HG02763 (cell line): ENCODE data around the gene ERG.

Experiments used
- ATAC-seq: cut with Tn5 transposase; IDR thresholded peaks from one replicate; pipeline ENCODE4 v1.9.1; 2021; ENCODE audit warnings: mild to moderate bottlenecking, moderate library complexity; ENCODE audit not compliant: unreplicated experiment

Gene ERG

DNA sequence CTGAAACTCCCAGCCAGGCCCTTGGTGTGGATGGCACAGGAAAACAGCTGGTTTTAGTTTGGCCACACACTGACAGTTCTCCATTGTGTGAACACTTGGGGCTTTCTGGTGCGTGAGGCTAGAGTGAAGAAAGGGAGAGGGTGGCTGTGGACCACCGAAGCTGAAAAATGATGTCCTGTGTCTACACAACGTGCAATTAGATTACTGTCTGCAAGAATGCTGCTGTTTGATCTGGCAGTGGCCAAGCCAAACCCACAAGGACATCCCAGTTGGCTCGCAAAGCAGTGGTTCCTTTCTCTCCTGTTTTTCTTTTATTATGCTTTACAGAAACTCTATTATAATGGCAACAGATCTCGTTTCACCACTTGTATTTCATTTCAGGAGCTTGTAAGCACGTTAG, 58.9 kb downstream of the ERG start:
- no peak for ATAC-seq

DNA sequence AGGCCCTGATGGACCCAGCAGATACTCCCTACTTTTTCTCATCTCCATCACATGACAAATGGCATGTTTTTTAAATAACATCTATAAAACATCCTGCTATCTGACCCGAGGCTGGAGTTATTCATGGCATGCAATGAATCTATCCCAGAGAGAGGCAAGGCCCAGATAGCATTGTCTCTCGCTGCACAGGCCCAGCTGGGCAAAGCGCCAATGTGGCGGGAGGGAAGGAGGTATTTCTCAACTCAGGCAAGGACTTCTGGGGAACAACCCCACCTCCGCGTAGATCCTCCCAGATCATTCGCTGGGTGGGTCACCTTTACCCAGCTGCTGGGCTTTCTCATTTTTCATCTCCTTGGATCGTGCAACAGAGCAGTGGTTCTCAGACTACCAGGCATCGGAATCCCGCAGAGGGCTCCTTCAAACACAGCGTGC, 59.8 kb downstream of the ERG start:
- ATAC-seq: no peak

DNA sequence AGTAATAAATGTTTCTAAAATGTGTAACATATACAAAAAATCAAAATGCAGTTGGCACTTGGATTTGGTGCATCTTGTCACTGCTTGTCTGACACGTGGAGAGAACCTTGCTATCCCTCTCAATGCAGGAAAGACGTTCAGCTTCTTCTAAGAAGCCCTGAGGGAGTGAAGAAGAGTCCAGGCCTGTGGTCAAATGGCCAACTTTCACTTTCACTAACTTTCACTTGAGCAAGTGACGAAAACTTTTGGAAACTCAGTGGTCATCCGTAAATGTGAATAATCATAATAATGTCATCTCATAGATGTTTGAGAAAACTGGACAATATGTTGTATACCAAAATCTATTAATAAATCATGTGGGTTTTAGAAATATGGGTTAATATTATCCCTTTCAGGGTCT, 61.9 kb downstream of the ERG start:
- no peak for ATAC-seq

DNA sequence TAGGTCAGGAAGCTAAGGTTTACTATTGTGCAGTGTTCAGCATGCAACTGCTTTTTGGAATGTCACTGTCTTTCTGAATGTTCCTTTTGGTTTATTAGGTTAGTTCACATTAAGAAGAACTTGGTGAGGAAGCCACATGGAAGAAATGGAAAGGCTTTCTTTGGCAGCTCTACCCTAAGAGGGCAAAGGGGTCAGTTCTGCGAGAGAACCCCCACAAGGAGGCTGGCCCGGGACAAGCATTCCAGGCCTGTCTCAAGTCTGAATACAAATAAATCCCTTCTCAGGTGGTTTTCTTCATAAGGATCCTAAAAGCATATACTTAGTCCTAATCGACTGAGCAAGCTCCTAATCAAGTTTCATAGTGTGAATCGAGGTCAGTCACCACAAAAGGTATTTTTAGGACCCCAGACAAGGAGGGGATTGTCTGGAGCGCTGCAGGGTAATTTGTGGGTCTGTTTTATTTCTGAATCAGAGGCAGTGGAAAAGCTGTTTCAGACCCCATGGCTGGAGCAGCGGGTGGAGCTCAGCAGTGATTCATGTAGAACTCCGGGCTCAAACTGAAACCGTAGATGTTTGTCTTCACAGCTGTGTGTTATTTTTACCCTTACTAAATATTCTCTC, 63.3 kb downstream of the ERG start:
- ATAC-seq: no peak

DNA sequence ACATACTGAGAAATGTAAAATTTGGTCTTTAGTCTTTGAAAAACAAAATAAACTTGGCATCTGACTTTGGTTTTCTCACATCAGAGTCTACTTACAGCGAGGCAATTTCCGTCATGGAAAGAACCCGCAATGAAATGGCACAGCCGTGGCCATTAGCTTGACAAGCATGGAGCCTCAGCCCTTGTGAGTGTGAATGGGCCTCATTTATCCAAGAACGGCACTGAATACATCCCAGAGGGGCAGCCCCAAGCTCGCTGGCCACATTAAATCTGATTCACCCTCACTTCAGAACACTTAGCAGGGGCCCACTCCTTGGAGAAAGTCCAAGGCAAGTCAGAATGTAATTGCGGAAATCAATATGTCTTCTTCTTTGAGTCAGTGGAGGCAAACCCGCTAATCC, 64.8 kb downstream of the ERG start:
- no peak for ATAC-seq

DNA sequence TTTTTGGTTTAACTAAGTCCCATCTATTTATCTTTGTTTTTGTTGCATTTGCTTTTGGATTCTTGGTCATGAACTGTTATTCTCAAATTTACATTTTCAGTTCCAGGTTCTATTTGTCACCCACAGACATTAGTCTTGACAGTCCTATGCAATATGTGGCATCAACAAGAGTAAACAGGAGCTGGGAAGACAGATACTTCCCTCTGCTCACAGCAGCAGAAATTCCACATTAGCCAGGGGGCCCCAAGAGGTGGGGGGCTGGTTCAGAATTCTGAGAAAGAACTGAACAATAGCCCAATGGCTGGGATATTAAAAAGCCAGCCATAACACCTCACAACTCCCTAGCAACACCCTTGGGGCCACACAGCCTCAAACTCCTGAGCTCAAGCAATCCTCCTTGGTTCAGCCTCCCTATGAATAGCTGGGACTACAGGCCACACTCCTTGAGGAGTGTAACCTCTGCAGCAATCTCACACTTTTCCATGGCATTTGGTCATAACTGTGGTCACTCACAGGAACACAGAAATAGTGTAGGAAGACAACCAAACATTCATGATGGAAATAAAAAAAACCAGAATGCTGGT, 67.8 kb downstream of the ERG start:
- ATAC-seq: no peak

DNA sequence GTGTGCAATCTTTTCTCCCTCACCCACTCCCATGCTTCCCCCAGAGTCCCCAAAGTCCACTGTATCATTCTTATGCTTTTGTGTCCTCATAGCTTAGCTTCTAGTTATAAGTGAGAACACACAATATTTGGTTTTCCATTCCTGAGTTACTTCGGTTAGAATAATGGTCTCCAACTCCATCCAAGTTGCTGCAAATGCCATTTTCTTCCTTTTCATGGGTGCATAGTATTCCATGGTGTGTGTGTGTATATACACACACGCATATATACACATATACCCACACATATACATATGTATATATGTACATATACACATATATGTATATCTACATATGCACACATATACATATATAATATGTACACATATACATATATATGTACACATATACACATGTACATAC, 69.3 kb downstream of the ERG start:
- ATAC-seq: no peak

DNA sequence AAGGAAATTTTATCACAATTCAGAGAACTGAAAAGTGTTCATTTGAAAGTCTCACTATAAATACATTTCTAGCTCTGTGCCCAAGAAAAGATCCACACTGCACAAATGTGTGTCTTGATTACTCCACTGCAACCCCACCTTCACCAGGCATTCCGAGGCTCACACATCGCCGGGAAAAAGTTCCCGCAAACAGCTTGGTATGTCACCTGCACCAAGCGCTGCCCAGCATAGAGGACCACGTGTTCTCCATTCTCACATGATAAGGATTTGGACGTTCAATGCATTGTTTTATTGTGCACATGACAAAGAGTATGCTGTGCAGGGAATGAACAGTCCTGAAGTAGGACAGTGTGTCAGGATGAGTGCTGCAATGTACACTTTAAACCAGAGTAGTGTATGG, 70.1 kb downstream of the ERG start:
- ATAC-seq: no peak

DNA sequence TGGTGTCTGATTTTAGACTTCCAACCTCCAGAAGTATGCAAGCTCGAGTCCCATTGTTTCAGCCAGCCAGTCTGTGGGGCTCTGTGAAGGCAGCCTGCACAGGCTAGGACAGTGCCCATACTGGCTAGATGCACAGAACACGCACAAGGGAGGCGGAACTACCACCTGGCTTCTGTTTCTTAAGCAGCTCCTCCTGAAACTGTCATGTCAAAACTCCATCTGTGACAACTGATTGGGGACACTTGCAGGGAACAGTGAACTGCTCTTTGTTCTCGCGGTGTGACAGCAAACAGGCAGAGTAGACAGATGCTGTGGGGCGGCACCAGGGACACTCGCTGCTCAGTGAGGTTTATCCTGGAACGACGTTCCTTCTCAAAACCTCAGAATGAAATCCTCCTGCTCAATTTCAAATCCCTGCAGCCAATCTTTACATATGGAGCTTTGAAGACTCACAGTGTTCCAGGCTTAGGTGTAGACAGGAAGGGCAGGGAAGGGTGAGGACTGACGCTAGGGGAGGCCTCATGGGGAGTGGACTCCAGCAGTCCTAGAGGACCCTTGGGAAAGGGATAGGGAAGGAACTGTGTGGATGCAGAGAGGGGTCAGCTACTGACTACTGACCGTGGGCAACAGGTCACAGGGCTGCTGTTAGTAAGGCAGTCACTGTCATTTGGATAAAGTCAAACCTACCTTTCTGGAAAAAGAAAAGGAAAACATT, 73.8 kb downstream of the ERG start:
- no peak for ATAC-seq

DNA sequence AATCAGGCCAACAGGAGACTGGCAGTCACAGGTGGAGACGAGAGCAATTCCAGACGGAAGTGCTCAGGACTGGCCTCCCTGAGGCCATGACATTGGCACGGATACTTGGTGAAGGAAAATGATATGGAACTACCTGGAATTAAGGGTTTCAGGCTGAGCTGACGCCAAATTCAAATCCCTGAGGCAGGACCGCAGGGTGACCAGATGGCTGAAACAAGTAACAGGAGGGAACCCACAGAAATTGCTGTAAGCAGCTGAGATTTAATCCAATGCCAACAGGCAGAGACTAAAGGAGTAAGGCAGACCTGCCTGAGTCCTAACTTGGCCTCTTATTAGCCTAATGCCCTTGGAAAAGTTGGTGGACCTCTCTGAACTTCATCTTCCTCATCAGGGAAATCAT, 76.2 kb downstream of the ERG start:
- no peak for ATAC-seq

DNA sequence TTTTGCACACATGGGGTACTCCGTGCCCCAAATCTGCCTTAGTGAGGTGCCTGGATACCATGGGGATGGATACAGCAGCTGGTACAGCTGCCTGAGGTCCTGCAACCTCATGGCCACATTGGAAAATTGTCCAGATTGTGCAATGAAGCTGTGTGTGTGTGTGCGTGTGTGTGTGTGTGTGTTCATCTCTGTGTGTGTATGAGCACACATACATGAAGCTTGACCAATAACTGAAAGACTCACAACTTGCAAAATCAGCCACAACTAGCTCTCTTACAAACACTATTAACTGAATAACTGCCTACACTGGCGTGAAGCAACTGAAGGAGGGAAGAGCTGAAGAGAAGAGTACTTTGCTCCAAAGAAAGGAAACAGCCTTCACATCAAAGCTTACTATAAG, 78.1 kb downstream of the ERG start:
- ATAC-seq: no peak

DNA sequence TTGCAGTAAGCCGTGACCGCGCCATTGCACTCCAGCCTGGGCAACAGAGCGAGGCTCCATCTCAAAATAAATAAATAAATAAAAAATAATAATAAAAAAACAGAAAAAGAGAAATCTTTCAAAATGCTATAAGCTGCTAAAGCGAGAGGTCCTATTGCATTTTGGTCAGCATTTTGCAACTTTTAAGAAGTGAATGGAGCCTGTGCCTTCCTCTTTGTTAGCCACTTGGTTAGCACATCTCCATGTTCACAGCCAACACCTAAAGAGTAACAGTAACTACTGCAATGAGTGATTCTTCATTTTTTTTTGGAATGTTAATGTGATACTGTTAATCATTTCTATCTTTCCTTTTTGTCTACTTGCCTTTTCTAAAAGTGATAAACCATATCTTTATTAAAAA, 80.6 kb downstream of the ERG start:
- ATAC-seq: no peak

DNA sequence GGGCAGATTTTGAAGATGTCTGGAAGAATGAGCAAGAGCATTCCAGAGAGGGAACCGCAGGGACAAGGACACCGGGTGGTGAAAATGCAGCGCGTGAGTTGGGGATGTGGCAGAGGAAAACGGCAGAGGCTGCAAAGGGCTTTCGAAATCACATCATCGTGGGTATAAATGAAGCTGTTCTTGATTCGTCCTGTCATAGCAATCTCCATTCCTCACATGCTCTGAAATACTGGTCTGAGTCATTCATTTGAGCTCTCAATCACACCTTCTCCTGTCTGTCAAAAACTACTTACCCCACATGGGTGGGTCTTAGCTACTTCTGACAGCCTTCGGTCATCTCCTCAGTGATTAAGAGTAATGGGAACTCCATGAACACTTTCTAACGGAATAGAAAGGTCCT, 81.5 kb downstream of the ERG start:
- ATAC-seq: no peak

DNA sequence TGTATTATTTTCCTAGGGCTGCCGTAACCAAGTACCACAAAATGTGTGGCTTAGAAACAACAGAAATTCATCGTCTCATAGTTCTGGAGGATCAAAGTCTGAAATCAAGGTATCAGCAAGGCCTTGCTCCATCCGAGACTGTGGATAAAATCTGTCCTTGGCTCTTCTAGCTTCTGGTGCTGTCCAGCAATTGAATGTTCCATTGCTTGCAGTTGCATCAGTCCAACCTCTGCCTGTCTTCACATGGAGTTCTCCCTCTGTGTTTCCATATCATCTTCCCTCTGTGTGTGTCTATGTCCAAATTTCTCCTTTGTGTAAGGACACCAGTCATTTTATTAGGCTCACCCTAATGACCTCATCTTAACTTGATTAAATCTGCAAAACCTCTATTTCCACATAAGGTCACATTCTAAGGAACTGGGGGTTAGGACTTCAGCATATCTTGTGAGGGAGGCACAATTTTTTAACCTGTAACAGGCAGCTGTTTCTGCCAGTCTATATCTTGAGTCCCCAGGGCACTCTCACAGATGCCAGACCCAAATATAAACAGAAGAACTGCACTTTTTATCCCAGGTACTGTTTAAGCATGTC, 84.2 kb downstream of the ERG start:
- no peak for ATAC-seq

DNA sequence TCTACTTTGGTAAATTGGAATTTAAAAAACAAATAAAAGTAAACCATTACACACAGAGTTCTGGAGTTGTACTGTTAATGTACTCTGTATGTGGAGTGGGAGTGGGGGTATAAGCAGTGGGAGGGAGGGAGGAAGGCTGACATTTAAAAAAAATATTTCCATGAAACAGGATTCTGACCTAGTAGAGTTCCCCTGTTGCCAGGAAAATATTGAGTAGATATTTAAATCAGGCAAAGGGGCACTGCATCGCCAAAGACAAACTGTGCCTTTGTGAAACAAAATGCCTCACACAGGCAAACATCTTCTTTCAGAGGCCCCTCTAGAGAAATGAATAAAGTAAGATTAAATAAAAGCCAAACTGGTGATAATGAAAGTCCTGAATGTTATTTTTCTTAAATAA, 87.8 kb downstream of the ERG start:
- ATAC-seq: no peak

DNA sequence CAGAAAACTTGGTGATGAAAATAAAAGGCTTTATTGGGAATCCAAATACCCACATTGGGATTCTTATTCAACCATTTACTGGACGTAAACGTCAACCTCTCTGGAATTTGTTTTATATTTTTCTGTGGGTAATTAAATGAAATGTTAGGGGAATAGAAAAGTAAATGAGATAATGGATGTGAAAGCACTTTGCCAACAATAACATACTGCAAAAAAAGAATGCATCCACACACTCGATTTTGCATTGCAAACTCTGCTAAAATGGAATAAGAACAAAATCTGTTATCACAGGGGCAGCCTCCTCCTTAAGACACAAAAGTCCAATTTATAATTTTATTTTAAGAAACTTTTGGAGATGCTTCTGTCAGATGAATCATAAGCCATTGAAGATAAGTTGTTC, 88.4 kb downstream of the ERG start:
- ATAC-seq: no peak

DNA sequence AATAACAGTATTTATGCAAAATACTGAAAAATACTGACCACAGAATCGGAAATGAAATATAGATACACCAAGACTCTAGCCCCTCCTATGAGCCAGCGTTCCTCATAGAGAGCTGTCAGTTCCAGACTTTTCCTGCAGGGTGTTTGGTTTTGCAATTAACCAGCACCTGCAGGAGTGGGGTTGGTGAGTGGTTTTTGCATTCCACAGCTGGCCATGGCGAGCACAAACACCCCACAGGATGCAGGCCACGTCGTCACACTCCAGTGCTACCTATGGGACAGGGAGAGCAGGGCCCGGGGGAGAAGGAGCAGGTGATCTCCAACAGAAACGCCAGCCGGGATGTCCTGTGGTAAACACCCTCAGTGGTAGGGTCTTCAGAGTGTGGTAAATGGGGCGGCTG, 94.1 kb downstream of the ERG start:
- no peak for ATAC-seq

DNA sequence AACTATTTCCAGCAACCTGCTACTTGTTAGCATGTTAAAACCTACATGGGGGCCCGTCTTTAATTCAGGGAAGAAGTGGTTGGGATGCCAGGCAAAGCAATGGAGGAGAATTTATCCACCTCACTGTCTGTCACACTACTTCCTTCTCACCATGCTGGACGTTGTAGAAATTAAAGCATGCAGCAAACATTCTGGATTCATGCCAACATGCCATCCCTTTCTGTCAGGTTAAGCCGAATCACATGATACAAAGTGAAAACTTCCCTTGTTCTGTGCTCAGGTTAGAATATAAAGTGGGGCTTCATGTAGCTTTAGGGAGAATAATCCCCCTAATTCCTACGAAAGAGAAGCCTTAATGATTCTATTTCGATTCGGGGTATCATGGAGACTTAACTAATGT, 95.5 kb downstream of the ERG start:
- no peak for ATAC-seq

DNA sequence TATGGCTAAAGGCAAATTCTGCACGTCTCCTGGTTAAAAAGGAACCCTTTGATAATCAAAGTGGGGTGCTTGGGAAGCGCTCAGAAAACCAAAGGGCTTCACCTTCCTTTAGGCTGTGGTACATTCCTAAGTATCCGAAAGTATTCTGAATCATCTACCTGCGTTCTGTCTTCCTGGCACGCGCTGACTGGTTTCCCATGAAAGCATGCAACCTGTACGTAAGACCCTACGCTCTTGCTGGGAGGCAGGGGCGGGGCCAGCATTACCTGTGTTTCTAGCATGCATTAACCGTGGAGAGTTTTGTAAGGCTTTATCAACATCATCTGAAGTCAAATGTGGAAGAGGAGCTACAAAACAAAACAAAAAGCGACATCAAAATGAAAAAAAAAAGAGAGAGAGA, 96.0 kb downstream of the ERG start:
- ATAC-seq: no peak

DNA sequence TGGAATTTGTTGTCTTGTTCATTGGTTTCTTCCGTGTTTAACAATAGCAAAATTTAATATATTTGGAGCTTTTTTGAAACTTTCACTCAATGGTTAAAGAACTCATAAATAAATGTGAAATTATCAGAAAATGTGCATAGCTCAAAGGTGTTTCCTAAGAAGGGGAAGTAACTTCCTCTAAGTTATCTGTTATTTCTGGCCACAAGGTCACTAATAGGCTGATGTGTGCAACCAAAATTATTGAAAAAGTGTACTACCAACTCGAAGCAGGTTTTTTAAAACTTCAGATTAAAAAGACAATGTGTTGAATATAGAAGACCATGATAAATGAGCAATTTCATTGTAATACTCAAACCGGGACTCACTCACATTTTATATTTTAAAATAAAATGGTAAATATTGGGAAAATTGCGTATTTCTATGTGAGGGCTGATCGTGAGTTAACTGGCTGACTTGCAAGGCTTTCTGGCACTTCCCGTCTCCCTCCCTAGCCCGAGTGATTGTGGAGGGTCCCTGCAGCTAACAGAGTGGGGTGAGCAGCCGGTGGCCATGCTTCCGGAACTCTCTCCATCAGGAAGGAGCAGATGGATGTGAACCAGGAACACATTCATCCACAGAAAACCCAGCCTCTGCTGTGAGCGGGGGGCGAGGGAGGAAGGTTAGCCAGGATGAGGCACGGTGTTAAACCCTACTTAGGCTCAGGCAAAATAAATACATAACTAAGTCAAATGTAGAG, 96.9 kb downstream of the ERG start:
- no peak for ATAC-seq

DNA sequence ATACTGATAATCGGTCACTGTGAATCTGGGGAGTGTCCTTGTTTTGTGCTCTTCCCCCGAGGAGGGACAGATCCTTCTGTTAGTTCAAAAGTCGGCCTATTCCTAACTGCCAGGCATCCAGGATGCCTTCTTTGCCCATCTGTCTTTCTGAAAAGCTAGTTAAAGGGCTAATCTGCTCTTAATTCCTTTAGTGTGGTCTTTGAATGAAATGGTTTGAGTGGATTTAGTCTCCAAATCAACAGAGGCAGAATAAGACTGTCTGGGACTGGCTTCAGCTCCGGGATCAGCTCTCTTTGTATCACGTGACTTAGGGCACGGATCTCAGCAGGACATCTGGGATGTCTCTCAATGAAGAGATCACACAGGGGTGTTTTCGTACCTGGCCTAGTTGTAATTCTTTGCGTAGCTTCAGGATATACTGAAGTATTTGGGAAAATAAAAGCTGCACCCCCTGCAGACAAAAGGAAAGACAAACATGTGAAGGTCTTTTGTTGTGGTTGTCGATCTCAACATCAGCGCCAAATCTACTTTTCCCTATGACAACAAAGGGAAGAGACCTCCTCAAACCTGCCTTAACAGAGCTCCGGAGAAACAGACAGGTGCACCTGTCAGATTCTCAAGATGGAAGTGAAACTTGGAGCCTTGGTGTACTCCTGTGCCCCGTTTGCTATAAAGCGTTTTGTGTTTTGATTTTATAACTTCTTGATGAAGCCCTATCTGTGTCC, 97.9 kb downstream of the ERG start:
- ATAC-seq: no peak
